ENCODE results near the gene GGCX. TPM values are rescaled to one million over a fixed set of nuclear protein-coding genes. Genes with fewer than 3 reads are reported as not detected.

The GGCX gene
- total and polyA plus RNA-seq, 2 of the 13 experiments (the other 11 are each of a cell fraction or from before 2014, with no cell fraction given): 72.5 to 103 TPM

DNA sequence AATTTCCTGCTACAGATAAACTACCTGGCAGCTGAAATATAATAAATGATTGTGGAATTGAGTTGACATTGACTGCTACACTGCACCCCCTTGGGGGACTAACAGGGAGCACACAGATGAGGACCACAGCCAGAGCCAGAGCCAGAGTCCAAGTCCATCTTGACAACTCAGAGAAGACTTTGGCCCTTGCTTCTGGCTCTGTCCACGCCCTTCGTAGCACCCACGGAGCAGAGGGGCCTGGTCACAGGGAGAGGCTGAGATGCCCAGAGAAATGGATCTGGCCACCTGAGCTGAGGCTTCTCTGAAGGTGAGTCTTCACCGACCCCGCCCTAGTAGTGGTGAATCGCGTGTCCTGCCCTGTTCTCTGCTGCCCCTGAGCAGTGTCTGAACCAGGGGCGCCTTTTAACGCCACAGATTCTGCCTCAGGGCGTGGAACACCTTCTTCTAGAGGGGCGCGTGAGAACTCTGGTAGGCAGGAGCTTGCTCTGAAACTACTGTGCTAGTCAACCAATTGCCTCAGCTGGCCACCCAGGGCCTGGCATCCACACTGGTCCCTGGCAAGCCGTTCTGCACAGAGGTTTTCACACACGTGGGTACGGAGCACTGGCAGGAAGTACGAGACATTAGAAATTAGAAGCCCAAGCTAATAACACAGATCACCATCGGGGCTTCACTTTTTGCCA lies 58.0 kb downstream of the GGCX start (continued):
- TF ChIP-seq NONO (IDR thresholded peaks at IDR 0.05) (no peak), NONO (CRISPR knock-in tag; conservative IDR thresholded peaks at IDR 0.05) (peak; percentile 25; the same call in 1 of the 2 replicates), ZNF121 (CRISPR knock-in tag; IDR thresholded peaks at IDR 0.05) (peak; percentile 51; the same call in 1 of the 2 replicates), BORCS8-MEF2B (CRISPR knock-in tag; IDR thresholded peaks at IDR 0.05) (peak; percentile 51; the same call in 1 of the 2 replicates), SP5 (CRISPR knock-in tag; IDR thresholded peaks at IDR 0.05; ENCODE audit: borderline replicate concordance, low read depth) (peak; percentile 51; the same call in 1 of the 2 replicates)
- TF ChIP-seq, protein P1, sequence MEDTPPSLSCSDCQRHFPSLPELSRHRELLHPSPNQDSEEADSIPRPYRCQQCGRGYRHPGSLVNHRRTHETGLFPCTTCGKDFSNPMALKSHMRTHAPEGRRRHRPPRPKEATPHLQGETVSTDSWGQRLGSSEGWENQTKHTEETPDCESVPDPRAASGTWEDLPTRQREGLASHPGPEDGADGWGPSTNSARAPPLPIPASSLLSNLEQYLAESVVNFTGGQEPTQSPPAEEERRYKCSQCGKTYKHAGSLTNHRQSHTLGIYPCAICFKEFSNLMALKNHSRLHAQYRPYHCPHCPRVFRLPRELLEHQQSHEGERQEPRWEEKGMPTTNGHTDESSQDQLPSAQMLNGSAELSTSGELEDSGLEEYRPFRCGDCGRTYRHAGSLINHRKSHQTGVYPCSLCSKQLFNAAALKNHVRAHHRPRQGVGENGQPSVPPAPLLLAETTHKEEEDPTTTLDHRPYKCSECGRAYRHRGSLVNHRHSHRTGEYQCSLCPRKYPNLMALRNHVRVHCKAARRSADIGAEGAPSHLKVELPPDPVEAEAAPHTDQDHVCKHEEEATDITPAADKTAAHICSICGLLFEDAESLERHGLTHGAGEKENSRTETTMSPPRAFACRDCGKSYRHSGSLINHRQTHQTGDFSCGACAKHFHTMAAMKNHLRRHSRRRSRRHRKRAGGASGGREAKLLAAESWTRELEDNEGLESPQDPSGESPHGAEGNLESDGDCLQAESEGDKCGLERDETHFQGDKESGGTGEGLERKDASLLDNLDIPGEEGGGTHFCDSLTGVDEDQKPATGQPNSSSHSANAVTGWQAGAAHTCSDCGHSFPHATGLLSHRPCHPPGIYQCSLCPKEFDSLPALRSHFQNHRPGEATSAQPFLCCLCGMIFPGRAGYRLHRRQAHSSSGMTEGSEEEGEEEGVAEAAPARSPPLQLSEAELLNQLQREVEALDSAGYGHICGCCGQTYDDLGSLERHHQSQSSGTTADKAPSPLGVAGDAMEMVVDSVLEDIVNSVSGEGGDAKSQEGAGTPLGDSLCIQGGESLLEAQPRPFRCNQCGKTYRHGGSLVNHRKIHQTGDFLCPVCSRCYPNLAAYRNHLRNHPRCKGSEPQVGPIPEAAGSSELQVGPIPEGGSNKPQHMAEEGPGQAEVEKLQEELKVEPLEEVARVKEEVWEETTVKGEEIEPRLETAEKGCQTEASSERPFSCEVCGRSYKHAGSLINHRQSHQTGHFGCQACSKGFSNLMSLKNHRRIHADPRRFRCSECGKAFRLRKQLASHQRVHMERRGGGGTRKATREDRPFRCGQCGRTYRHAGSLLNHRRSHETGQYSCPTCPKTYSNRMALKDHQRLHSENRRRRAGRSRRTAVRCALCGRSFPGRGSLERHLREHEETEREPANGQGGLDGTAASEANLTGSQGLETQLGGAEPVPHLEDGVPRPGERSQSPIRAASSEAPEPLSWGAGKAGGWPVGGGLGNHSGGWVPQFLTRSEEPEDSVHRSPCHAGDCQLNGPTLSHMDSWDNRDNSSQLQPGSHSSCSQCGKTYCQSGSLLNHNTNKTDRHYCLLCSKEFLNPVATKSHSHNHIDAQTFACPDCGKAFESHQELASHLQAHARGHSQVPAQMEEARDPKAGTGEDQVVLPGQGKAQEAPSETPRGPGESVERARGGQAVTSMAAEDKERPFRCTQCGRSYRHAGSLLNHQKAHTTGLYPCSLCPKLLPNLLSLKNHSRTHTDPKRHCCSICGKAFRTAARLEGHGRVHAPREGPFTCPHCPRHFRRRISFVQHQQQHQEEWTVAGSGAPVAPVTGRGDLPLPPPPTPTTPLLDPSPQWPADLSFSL (CRISPR knock-in tag; IDR thresholded peaks at IDR 0.05): 0 out of 2 replicates have a peak, but pooled peaks have one; percentile 27
- TF ChIP-seq, protein P2, sequence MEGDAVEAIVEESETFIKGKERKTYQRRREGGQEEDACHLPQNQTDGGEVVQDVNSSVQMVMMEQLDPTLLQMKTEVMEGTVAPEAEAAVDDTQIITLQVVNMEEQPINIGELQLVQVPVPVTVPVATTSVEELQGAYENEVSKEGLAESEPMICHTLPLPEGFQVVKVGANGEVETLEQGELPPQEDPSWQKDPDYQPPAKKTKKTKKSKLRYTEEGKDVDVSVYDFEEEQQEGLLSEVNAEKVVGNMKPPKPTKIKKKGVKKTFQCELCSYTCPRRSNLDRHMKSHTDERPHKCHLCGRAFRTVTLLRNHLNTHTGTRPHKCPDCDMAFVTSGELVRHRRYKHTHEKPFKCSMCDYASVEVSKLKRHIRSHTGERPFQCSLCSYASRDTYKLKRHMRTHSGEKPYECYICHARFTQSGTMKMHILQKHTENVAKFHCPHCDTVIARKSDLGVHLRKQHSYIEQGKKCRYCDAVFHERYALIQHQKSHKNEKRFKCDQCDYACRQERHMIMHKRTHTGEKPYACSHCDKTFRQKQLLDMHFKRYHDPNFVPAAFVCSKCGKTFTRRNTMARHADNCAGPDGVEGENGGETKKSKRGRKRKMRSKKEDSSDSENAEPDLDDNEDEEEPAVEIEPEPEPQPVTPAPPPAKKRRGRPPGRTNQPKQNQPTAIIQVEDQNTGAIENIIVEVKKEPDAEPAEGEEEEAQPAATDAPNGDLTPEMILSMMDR (CRISPR knock-in tag; IDR thresholded peaks at IDR 0.05): peak; percentile 57

All from HepG2 (cell line).